Esophagus muscularis mucosa (tissue), 4 donors: Measurements from ENCODE around the gene SLCO6A1. TPM values are rescaled to one million over a fixed set of nuclear protein-coding genes. Genes with fewer than 3 reads are reported as not detected.

Source experiments
- DNase-seq: peaks from one replicate; pipeline ENCODE4 v3.0.0-alpha.2; 2017; ENCODE audit errors: extremely low spot score
- H3K27ac ChIP-seq, 4 donors: fragments of 200-600 bp; sonication (generic); replicated peaks in 1 of 4; 1 replicate in 3 of 4; 2 replicates in 1 of 4; pipeline ENCODE4 v1.5.1; 2016 to 2019; ENCODE audit warnings: mild to moderate bottlenecking in 1 of 4
- H3K27me3 ChIP-seq, 4 donors: fragments of 200-600 bp; sonication (generic); one replicate each; pipeline versions ENCODE4 v1.5.1 to v1.6.0; 2016 to 2019
- H3K36me3 ChIP-seq, 4 donors: fragments of 200-600 bp; sonication (generic); one replicate each; pipeline ENCODE4 v1.5.1; 2016 to 2019
- H3K4me1 ChIP-seq, 4 donors: fragments of 200-600 bp; sonication (generic); one replicate each; pipeline ENCODE4 v1.5.1; 2016 to 2019
- H3K4me3 ChIP-seq, 4 donors: fragments of 200-600 bp; sonication (generic); 1 replicate in 2 of 4; 2 replicates in 2 of 4; pipeline ENCODE4 v1.5.1; 2016 to 2019; ENCODE audit warnings: mild to moderate bottlenecking in 4 of 4, moderate library complexity in 1 of 4
- H3K9me3 ChIP-seq, 4 donors: fragments of 200-600 bp; sonication (generic); 1 replicate in 3 of 4; 2 replicates in 1 of 4; pipeline ENCODE4 v1.5.1; 2016 to 2019
- EP300 ChIP-seq: sonication (generic); formaldehyde crosslinking; IDR thresholded peaks from one replicate; pipeline ENCODE4 v1.6.1; 2017; ENCODE audit warnings: antibody characterized with exemption
- POLR2A ChIP-seq: fragments of 450-650 bp; IDR thresholded peaks from one replicate; pipeline ENCODE4 v1.6.1; 2017; ENCODE audit warnings: antibody characterized with exemption, moderate library complexity, mild to moderate bottlenecking, low read depth
- POLR2AphosphoS5 ChIP-seq, 2 donors: sonication (generic); formaldehyde crosslinking; IDR thresholded peaks; one replicate each; pipeline ENCODE4 v1.6.1; 2017; ENCODE audit warnings: antibody characterized with exemption in 2 of 2
- WGBS: methylation state at CpG from one replicate; pipeline ENCODE4 v1.1.5; 2018; 5-methylcytosine and 5-hydroxymethylcytosine counted together
- intact Hi-C: fragments of 100-400 bp; cut with DNase I; formaldehyde crosslinking; loops from one replicate; pipeline ENCODE4 v1.15.1; 2023
- total RNA-seq, 4 donors: library from RNA; depleted of rRNA; stranded (reverse); fragments of >200 nt; gene quantifications; one replicate each; pipeline versions ENCODE4 v1.1.0 to v1.2.1, GENCODE V29; 2016
- TF ChIP-seq, protein P1 (sequence below), 3 experiments: fragments of 200-600 bp in 2 of 3; fragments of 450-650 bp in 1 of 3; sonication (generic) in 2 of 3; IDR thresholded peaks; one replicate each; pipeline ENCODE4 v1.5.1; 2017 to 2019; ENCODE audit warnings: antibody characterized with exemption in 3 of 3, mild to moderate bottlenecking in 2 of 3, moderate library complexity in 1 of 3

Gene SLCO6A1
- total RNA-seq, 4 donors from 2014 or later = not detected

DNA sequence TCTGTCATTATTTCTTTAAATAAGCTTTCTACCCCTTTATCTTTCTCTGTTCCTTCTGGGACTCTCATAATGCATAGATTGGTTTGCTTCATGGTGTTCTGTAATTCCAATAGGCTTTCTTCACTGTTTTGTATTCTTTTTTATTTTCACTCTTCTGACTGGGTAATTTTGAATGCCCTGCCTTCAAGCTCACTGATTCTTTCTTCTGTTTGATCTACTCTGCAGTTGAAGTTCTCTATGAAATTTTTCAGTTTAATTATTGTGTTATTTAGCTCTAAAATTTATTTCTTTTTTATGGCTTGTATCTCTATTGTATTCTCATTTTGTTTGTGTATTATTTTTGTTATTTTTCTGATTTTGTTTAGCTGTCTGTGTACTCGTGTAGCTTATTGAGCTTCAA lies 113.4 kb downstream of the SLCO6A1 start:
- Histone ChIP-seq H3K36me3 (no peaks in the 10 kb centered on the region), H3K4me1 (no peaks in the 10 kb centered on the region), H3K4me3 (no peak overlapping the region), H3K27me3 (no peaks in the 10 kb centered on the region), H3K27ac (no peak overlapping the region), H3K9me3 (peaks cover 0 to 22% (median 5%) of the 10 kb centered on the region in 4 donors)
- DNase-seq = no peak
- intact Hi-C loops = no loop called here
- TF ChIP-seq, protein P1, sequence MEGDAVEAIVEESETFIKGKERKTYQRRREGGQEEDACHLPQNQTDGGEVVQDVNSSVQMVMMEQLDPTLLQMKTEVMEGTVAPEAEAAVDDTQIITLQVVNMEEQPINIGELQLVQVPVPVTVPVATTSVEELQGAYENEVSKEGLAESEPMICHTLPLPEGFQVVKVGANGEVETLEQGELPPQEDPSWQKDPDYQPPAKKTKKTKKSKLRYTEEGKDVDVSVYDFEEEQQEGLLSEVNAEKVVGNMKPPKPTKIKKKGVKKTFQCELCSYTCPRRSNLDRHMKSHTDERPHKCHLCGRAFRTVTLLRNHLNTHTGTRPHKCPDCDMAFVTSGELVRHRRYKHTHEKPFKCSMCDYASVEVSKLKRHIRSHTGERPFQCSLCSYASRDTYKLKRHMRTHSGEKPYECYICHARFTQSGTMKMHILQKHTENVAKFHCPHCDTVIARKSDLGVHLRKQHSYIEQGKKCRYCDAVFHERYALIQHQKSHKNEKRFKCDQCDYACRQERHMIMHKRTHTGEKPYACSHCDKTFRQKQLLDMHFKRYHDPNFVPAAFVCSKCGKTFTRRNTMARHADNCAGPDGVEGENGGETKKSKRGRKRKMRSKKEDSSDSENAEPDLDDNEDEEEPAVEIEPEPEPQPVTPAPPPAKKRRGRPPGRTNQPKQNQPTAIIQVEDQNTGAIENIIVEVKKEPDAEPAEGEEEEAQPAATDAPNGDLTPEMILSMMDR (IDR thresholded peaks at IDR 0.05) = no peak
- TF ChIP-seq POLR2A (no peak), POLR2AphosphoS5 (IDR thresholded peaks at IDR 0.05) (no peak), EP300 (no peak)
- WGBS = 83% methylated on average over 1 of the region's 1 CpG

DNA sequence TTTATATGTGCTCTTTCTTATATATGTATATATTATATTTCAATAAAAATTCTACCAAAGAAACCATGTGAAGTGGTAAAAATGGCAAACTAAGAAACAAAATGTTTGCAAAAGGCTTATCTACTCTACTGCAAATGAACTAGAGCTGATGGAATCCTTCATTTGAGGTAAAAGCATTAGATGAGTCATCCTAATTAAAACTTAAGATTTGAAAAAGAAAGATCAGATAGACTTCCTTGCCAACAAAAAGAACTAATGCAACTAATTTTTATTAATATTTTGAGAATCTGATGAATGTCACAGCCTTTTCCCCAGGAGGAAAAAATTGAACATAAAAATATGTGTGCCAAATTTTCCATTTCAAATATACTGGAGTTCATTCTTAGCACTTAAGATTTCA lies 118.6 kb downstream of the SLCO6A1 start:
- H3K27ac ChIP-seq = no peak overlapping the region
- TF ChIP-seq EP300 (no peak), POLR2A (no peak), POLR2AphosphoS5 (IDR thresholded peaks at IDR 0.05) (no peak)
- TF ChIP-seq, protein P1 (IDR thresholded peaks at IDR 0.05) = no peak

DNA sequence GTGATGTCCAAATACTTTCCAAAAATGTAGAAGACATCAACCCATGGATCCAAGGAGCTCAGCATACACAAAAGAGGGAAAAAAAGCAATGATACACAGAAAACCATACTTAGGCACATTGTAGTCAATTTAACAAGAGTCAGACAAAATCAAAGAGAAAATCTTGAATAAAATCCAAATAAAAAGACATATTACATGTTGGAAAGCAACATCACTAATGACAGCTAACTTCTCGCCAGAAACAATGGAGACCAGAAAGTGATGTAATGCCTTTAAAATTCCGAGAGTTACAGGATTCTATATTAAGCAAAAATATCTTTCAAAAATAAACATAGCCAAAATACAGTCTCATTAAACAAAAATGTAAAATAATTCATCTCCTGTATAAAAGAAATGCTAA lies 122.9 kb downstream of the SLCO6A1 start:
- Histone ChIP-seq H3K36me3 (no peaks in the 10 kb centered on the region), H3K4me1 (no peaks in the 10 kb centered on the region), H3K4me3 (no peak overlapping the region), H3K27ac (no peak overlapping the region), H3K27me3 (no peaks in the 10 kb centered on the region), H3K9me3 (no peaks in the 10 kb centered on the region)
- TF ChIP-seq, protein P1 (IDR thresholded peaks at IDR 0.05) = no peak
- no peak for TF ChIP-seq EP300
- no peak for TF ChIP-seq POLR2AphosphoS5 (IDR thresholded peaks at IDR 0.05)
- TF ChIP-seq POLR2A = no peak
- WGBS = 34% methylated on average over 2 of the region's 2 CpGs
- intact Hi-C loops = no loop called here
- DNase-seq = no peak

More for the DNA sequence above, 118.6 kb downstream of the SLCO6A1 start:
- no peak for DNase-seq
- no peaks in the 10 kb centered on the region for H3K4me1 ChIP-seq
- H3K9me3 ChIP-seq = peaks cover 0 to 13% (median 0%) of the 10 kb centered on the region in 4 donors
- no peaks in the 10 kb centered on the region for H3K27me3 ChIP-seq
- no peaks in the 10 kb centered on the region for H3K36me3 ChIP-seq
- intact Hi-C loops = no loop called here
- no peak overlapping the region for H3K4me3 ChIP-seq

DNA sequence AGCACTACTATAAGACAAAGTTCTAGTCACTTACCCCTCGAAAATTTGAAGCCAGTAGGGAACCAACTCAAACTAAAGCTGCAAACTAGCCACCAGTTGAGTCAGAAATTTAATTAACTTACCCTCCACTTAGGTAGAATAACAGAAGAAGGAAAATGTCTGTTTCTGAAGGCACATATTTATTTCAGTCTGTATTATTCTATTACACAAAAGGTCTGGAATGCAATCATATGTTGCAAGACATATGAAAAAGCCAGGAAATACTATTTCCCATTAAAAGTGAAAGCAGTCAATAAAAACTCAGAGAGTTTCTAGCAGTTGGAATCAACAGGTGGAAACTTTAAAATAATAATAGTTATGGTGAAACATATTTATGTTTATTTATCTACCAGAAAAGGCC lies 123.5 kb downstream of the SLCO6A1 start:
- TF ChIP-seq, protein P1 (IDR thresholded peaks at IDR 0.05) = no peak
- TF ChIP-seq POLR2AphosphoS5 (IDR thresholded peaks at IDR 0.05) (no peak), EP300 (no peak), POLR2A (no peak)
- intact Hi-C loops = no loop called here
- H3K27ac ChIP-seq = no peak overlapping the region
- H3K4me3 ChIP-seq = no peak overlapping the region
- no peaks in the 10 kb centered on the region for H3K4me1 ChIP-seq
- H3K36me3 ChIP-seq = no peaks in the 10 kb centered on the region
- no peaks in the 10 kb centered on the region for H3K9me3 ChIP-seq
- 48% methylated on average over 1 of the region's 1 CpG for WGBS
- H3K27me3 ChIP-seq = no peaks in the 10 kb centered on the region
- no peak for DNase-seq

DNA sequence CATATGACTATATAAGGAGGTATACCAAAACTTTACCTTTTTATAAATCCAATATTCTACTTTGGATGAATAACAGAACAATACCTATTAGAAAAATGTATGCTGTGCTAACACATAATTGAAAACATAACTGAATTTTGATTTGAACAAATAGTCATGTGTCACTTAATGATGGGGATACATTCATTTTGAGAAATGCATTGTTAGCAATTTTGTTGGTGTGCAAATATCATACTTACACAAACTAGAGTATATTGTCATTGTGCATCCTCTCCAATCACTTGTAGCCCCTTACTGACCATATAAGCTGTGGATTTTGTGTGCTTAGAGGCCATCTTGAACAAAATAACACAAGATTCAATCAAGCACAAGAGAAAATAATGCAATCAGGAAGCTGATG lies 130.4 kb downstream of the SLCO6A1 start:
- no peak for DNase-seq
- Histone ChIP-seq H3K4me3 (no peak overlapping the region), H3K9me3 (no peaks in the 10 kb centered on the region), H3K27ac (no peak overlapping the region), H3K36me3 (no peaks in the 10 kb centered on the region), H3K27me3 (no peaks in the 10 kb centered on the region), H3K4me1 (no peaks in the 10 kb centered on the region)
- no peak for TF ChIP-seq EP300
- TF ChIP-seq POLR2AphosphoS5 (IDR thresholded peaks at IDR 0.05) = no peak
- no peak for TF ChIP-seq POLR2A
- TF ChIP-seq, protein P1 (IDR thresholded peaks at IDR 0.05) = no peak
- intact Hi-C loops = no loop called here
